Measurements from ENCODE around the gene CDH13.

DNA sequence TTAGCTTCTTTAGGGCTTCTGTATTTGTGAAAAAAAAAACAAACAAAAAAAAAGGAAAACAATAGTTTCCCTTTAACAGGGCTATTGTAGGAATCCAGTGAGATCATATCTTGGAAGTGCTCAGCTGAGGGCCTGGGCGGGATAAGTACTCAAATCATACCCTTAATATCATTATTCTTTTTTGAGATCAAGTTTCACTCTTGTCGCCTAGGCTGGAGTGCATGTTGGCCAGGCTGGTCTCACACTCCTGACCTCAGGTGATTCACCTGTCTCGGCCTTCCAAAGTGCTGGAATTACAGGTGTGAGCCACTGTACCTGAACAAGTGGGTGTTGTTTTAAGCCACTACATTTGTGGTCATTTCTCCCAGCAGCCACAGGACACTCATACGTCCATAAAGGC is 87.0 kb downstream of the CDH13 start:
- TF ChIP-seq CTCF (IDR thresholded peaks at IDR 0.05 in 4 of 5, conservative IDR thresholded peaks at IDR 0.05 in 1 of 5) (no peak), POLR2A (IDR thresholded peaks at IDR 0.05) (no peak)
